Measurements from ENCODE around the gene HACD1.
"Not testable (repeated sequence)": the region's sequence is repeated elsewhere in the genome, so short reads cannot be mapped to it uniquely, and the experiment has no call there.

HACD1 gene

DNA sequence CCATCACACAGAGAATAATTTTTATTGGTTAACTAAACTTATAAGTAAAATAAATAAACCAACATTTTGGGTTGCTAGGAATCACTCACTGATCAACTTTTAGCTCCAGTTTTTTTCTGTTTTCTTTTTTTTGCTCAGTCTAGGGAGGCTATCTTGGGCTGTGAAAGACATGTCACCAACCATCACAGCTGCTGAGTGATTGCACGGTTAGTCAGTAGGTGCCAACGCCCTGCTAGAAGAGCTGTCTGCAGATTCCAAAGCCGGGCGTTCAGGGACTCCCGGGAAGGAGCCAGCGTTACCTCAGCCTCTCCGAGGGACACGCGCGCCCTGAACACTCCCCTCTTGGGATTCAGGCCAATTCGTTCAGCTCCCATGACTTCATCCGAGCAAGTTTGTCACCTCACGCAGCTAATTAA, 26.2 kb upstream of the HACD1 start:
- peak; percentile 88 for DNase-seq (ENCODE audit: low spot score)

GRCh38 chr10:17640331-17640816, 23.2 kb upstream of the HACD1 start:
- no peak for DNase-seq (ENCODE audit: low spot score)

- no peak for DNase-seq (ENCODE audit: low spot score)
Observed at GRCh38 chr10:17637869-17638268, 20.7 kb upstream of the HACD1 start.

GRCh38 chr10:17633353-17633752, 16.2 kb upstream of the HACD1 start:
- no peak for DNase-seq (ENCODE audit: low spot score)

- DNase-seq (ENCODE audit: low spot score), result not testable (repeated sequence)
Observed at GRCh38 chr10:17632590-17632989, 15.4 kb upstream of the HACD1 start.

- no peak for DNase-seq (ENCODE audit: low spot score)
Observed at GRCh38 chr10:17626656-17627055, 9.5 kb upstream of the HACD1 start.

GRCh38 chr10:17624996-17625395, 7.8 kb upstream of the HACD1 start:
- DNase-seq (ENCODE audit: low spot score), result no peak

DNA sequence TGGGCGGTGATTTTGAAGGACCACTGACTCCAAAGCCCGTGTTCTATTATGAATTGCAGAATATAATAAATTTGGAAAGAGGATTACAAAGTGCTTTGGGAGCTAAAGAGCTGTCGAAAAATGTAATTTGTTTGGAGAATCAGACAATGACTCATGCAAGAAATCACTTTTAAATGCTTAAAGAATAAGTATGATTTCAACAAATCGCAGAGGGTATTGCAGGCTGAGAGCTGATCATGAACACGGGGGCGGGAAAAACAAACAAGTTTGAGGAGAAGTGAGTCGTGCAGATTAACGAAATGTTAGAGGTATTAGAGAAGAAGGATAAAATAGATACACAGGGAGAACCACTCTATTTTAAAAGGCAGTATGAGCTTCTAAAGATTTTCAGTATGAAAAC, 4.9 kb upstream of the HACD1 start:
- DNase-seq (ENCODE audit: low spot score), result no peak

DNA sequence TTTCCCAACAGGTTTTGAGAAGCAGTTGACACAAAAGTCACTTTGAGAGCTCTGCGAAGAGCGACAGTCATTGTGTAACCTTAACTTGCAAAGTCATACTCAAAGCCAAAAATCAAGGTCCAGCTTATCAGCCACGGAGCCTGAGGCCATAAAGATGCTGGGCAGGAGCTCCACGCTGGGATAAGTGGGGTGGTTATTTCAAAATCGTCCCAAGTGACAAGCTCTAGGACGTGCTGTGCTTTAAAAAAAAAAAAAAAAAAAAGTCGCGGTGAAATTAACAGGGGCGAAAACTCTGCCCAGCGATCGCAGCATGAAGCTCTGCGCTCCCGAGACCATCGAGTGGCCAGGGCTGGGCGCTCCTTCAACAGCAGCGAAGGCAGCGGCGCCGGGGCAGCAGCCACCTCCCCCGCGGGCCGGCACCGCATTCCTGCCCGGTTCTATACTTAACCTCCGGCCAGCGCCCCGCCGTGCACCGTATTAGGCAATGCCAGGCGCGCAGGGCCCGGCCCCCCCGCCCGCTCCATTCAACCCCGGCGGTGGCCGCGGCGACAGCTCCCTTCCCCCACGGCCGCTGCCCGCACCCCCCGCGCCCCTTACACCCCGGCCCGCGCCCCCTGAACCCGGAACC, 657 bp downstream of the HACD1 start:
- DNase-seq (ENCODE audit: low spot score), result peak; percentile 75

DNA sequence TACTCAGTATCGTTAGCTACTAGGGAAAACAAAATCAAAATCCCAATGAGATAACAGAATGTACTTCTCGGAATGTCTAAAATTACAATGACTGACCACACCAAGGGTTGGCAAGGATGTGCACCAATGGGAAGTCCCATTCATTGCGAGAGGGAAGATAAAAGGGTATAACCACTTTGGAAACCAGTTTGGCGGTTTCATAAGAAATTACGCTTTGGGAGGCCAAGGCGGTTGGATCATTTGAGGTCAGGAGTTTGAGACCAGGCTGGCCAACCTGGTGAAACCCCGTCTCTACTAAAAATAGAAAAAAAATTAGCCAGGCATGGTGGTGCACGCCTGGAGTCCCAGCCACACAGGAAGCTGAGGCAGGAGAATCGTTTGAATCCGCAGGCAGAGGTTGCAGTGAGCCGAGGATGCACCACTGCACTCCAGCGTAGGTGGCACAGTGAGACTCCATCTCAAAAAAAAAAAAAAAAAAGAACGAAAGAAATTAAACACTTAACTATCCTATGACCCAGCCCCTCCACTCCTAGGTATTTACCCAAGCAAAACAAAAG, 7.6 kb downstream of the HACD1 start:
- DNase-seq (ENCODE audit: low spot score), result no peak

- DNase-seq (ENCODE audit: low spot score), result peak; percentile 56
Observed at GRCh38 chr10:17607603-17608332, 9.4 kb downstream of the HACD1 start.

DNA sequence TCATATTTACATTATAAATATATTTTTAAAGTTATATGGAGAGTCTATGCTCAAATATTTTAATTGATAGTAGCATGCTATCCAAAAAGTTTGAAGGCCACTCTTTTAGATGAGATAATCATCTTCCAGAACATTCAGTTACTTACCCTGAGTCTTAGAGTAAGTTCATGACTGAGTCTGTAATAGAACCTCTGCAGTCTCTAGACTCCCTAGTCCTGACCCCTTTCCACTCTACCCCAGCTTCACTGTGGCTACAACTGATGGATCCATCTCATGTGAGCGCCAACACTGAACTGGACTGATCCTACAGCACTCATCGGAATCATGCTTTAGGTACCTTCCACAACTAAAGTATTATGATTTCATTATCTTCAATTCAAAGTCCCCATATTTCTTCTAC, 10.1 kb downstream of the HACD1 start:
- no peak for DNase-seq (ENCODE audit: low spot score)

- no peak for DNase-seq (ENCODE audit: low spot score)
Observed at GRCh38 chr10:17606547-17607040, 10.6 kb downstream of the HACD1 start.

DNA sequence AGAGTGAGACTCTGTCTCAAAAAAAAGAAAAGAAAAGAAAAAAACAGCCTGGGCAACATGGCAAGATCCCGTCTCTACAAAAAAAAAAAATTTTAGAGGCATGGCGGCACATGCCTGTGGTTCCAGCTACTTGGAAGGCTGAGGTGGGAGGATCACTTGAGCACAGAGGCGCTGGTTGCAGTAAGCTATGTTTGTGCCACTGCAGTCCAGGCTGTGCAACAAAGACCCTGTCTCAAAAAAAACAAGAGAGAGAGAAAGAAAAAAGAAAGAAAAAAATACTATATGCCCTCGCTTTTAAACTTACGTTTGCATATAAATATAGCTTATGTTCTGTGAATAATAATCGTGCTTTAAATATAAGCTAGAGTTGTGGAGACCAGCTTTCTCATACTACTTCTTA, 11.2 kb downstream of the HACD1 start:
- DNase-seq (ENCODE audit: low spot score), result no peak

GRCh38 chr10:17599089-17599488, 18.1 kb downstream of the HACD1 start:
- DNase-seq (ENCODE audit: low spot score), result peak; percentile 19

- DNase-seq (ENCODE audit: low spot score), result no peak
Observed at GRCh38 chr10:17597386-17597785, 19.8 kb downstream of the HACD1 start.

DNA sequence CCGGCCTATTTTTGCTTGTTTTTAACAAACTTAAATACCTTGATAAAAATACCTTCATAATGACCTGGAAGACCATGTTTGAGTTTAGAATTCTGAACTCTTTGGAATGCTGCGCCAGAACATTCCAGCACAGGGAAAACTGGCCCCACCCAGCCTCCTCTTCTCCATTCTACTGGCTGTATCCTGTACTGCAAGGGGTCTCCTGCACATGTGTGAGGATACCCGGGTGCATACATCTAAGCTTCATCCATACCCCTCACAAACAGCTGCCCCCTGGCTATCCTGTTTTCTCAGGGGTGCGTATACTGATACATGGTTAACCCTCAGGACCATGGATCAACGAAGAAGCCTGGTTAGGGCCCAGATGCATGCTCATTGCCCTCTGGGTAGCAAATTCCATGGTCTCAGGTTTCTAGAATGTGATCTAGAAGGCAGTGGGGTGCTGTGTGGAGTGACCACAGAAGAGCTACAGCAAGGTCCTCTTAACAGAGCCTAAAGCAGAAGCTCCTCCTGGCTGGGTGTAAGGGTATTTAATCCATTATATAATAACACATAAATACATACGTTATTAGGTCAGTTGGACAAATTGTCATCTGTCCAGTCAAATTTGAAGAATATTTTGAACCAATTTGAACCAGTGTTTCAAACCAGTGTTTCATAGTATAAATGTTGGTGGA, 26.1 kb downstream of the HACD1 start:
- no peak for DNase-seq (ENCODE audit: low spot score)

DNA sequence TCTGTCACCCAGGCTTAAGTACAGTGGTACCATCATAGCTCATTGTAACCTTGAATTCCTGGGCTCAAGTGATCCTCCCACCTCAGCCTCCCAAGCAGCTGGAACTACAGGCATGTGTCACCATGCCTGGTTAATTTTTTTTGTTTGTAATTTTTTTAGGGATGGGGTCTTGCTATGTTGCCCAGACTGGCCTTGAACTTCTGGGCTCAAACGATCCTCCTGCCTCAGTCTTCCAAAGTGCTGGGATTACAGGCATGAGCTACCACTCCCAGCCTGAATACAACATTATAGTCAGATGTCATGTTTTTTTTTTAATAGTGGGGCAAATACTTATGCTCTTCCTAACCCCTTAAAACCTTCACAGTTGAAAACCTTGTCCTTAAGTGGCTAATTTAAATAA, 27.9 kb downstream of the HACD1 start:
- DNase-seq (ENCODE audit: low spot score), result not testable (repeated sequence)

DNA sequence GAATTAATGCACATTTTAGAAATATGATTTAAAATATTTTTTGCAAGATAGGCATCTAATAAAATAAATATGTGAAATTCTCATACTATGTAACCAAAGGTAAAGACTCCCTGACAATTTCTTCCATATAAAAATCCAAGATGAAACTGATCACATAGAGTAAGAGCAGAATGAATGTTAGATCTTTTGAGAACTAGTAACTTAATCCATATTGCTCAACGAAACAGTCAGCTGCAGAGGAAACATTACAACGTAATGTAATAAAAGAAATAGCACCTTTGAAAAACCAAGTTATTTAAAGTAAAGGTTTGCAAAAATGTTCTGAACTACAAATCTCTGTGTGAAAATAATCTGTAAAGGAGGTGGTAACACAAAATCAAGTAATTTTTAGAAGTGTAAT, 28.8 kb downstream of the HACD1 start:
- no peak for DNase-seq (ENCODE audit: low spot score)

- DNase-seq (ENCODE audit: low spot score), result not testable (repeated sequence)
Observed at GRCh38 chr10:17587321-17587720, 29.9 kb downstream of the HACD1 start.

- DNase-seq (ENCODE audit: low spot score), result no peak
Observed at GRCh38 chr10:17586821-17587234, 30.3 kb downstream of the HACD1 start.

DNA sequence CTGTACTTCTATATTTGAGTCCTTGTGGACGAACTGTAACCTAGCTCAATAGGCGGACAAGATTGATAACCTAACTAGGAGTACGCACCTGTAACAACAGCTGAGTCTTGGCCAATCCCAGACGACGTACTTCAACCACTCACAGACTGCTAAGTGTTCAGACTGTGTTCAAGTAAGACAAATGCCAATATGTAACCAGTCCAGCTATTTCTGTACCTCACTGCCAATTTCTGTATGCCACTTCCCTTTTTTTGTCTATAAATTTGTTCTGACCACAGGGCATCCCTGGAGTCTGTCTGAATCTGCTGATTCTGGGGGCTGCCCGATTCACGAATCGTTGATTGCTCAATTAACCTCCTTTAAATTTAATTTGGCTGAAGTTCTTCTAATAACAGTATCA, 32.2 kb downstream of the HACD1 start:
- DNase-seq (ENCODE audit: low spot score), result no peak

- no peak for DNase-seq (ENCODE audit: low spot score)
Observed at GRCh38 chr10:17580885-17581284, 36.3 kb downstream of the HACD1 start.
